Activated gamma-delta T cell (primary cell): Measurements from ENCODE around the gene DARS1.
"Not testable (repeated sequence)": the region's sequence is repeated elsewhere in the genome, so short reads cannot be mapped to it uniquely, and the experiment has no call there.

Experiments used
- DNase-seq: peaks from one replicate; lab custom pipeline; 2025; lab: John Stamatoyannopoulos, UW

DARS1 gene

GRCh38 chr2:135984199-135985017 is 1.0 kb downstream of the DARS1 start:
- no peak for DNase-seq

GRCh38 chr2:135980434-135981079 is 4.9 kb downstream of the DARS1 start:
- no peak for DNase-seq

DNA sequence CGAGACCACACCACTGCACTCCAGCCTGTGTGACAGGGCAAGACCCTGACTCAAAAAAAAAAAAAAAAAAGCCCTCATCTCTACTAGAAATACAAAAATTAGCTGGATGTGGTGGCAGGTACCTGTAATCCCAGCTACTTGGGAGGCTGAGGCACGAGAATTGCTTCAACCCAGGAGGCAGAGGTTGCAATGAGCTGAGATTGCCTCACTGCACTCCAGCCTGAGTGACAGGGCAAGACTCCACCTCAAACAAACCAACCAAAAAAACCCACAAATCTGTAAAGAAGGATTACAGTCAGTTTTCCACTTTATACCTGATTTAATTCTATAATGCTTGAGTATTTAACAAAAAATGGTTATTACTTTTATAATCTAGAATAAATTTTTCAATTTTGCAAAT is 9.7 kb downstream of the DARS1 start:
- DNase-seq: no peak

DNA sequence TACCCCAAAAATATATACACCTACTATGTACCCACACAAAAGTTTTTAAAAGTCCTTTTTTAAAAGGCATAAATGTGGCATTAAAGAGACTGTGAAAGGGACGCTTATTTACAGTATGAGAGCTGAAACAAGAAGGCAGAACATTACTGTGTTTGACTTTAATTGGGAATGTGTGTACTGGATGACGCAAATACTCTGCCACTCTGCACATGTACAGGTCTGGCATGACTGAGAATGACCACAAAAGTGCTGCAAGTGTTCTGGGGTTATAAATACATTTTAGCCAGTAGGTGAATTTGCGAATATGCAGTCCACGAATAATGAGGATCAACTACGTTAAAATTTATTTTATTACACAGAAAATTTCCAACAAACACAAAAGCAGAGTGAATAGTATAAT is 11.4 kb downstream of the DARS1 start:
- no peak for DNase-seq

- no peak for DNase-seq
Observed at GRCh38 chr2:135969655-135970387, 15.6 kb downstream of the DARS1 start.

GRCh38 chr2:135965756-135966155 is 19.7 kb downstream of the DARS1 start:
- DNase-seq: no peak

DNA sequence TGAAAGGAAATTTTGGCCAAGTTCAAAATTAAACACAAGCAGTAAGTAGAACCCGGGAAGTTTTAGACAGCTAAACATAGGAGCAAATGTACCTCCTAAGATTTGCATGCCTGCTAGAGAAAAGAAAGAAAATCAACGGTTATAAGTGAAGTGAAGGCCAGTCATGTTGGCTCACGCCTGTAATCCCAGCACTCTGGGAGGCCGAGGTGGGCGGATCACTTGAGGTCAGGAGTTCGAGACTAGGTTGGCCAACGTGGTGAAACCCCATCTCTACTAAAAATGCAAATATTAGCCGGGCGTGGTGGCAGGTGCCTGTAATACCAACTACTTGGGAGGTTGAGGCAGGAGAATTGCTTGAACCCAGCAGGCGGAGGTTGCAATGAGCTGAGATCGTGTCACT is 21.0 kb downstream of the DARS1 start:
- DNase-seq: not testable (repeated sequence)

- no peak for DNase-seq
Observed at GRCh38 chr2:135963841-135964240, 21.6 kb downstream of the DARS1 start.

GRCh38 chr2:135962366-135963123 is 22.9 kb downstream of the DARS1 start:
- DNase-seq: no peak

DNA sequence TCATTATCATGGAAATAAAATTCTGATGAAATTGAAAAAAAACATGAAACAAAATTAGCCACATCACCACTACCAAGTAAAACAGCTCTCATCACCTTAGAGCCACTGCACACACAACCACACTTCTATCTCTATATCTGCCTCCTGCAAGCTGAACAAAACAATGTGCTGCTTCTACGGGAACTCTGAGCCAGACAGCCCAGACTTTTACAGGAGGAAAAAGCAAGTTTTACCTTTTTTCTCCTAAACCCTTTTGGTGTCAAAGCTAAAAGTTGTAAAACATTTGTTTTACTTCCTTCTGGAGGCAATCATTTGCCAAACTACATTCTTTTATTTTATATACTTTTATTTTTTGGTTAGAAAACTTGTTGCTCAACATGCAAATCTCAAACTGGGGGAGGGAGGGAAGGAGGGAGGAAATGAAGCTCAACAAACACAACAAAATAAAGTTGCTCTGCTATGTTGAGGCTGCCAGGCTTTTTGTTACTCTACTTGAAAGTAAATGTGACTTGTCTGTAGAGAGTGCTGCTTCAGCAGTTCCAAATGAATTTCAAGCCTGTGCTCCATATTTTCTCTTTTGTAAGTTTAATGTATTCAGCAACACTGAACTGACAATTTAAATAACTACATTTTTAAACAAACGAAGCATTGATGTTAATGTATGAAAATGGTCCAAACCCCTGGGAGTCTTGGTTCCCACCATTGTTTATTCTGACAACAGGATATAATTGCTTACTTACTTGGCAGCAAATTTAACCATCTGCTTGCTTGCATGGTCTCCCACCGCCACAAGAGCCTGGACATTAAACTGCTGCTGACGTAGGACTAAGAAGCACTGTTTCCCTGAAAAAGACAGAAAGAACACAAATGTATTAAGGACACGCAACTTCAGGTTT is 24.5 kb downstream of the DARS1 start:
- no peak for DNase-seq

GRCh38 chr2:135960150-135960549 is 25.3 kb downstream of the DARS1 start:
- no peak for DNase-seq

- not testable (repeated sequence) for DNase-seq
Observed at GRCh38 chr2:135958927-135959326, 26.5 kb downstream of the DARS1 start.

DNA sequence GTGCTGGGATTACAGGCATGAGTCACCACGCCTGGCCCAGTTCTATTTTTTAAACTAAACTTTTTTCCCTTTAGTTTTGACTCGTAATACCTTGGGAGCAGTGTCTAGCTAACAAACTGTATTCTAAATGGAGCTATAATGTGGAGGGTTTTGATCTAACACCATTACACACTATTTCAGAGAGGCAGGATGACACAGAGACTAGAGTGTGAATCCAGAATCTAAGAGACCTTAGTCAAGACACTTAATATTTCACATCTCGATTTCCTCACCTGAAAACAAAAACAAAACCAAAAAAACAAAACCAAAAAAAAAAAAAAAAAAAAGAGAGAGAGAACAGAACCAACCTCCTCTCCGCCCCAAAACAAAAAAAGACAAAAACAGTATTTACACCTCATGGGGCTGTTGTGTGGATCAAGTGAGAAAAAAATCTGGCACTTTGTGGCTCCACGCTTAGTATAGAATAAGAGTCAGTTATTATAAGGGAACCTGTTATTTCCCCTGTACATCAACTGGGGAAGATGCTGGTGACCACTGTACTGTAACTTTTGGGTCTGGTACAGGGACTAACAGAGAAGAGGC is 31.3 kb downstream of the DARS1 start:
- DNase-seq: no peak

DNA sequence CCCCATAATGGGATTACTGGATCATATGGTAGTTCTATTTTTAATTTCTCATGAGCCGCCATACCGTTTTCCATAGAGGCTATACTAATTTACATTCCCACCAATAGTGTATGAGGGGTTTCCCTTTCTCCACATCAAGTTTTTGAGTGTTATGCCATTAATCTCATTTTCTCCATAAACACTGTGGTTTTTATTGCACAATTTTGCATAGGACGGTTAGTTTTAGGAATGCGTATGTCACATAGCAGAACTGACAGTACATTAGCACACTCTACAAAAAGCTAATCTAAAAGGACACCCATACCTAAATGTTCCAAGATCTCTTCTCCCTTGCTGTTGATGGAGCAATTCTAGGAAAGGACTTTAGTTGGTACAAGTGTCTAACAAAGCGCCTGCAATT is 32.5 kb downstream of the DARS1 start:
- DNase-seq: no peak

DNA sequence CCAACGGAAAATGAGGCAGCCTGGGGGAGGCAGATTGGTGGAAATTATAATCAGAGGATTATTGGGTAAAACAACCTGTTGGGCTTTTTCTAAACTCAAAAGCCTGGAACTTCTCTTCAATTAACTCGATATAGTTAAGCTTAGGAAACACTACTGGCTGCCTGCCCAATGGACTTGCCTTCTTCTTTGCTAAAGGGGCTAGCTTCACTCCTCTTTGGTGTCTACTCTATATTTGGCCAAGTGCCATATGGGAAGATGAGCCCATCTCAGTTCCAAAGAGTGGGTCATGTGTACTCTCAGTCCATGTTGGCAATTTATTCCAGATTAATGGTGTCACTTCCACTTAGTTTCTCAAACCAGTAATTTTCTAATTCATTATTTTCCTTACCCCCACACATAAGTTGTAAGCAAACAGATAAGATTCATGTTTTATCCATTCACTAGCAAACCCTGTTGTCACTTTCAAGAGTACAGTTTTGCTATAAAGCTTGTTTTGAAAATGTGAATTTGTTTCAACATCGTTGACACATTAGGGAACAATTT is 34.3 kb downstream of the DARS1 start:
- no peak for DNase-seq

GRCh38 chr2:135949451-135950234 is 35.8 kb downstream of the DARS1 start:
- DNase-seq: no peak

GRCh38 chr2:135948642-135949355 is 36.6 kb downstream of the DARS1 start:
- DNase-seq: no peak

DNA sequence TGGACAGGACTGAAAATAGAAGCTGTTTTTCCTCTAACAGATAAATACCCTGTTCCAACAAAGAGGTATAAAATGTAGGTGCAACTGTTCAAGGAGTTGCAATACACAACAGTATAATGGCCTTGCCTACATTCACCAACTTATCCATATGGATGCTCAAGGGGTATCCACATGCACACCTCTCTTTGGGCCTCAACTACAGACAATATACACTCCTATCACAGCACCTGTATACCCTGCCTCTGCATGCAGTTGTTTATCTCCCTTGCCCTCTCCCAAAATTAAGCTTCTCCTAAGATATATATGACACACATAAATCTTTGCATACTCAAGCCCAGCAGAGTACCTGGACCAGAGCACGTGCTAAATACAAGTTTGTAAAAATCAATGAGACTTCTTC is 37.3 kb downstream of the DARS1 start:
- DNase-seq: no peak

DNA sequence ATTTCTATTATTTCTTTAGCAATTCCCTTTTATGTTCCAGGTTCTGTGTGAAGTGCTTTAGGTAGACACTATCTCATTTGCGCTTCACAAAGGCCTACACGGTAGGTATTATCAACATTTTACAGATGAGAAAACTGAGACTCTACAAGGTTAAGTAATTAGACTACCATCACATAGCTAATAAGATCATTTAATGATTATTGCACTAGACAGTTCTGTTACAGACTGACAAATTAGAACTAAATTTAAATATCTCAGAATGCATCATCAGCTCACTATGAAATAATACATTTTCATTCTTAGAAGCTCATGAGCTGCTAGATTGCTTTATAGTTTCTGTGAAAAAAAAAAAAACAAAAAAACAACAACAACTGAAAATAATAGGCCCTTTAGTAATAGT is 37.9 kb downstream of the DARS1 start:
- DNase-seq: no peak
